Left renal cortex interstitium (tissue), 4 donors: ENCODE measurements around the gene LAMB1. TPM values are rescaled to one million over a fixed set of nuclear protein-coding genes. Genes with fewer than 3 reads are reported as not detected.
"Not testable (repeated sequence)": the region's sequence is repeated elsewhere in the genome, so short reads cannot be mapped to it uniquely, and the experiment has no call there.

ENCODE experiments used
- DNase-seq, 4 donors: peaks; one replicate each; pipeline ENCODE4 v3.0.0-alpha.2; 2013; ENCODE audit warnings: low read depth in 4 of 4, low spot score in 2 of 4, missing footprints in 1 of 4
- polyA plus RNA-seq, 4 donors: library from polyadenylated mRNA; unstranded; fragments of 120-200 nt; gene quantifications; one replicate each; pipeline ENCODE4 v1.2.1, GENCODE V29; 2013; ENCODE audit not compliant: insufficient read length in 4 of 4

The LAMB1 gene
- polyA plus RNA-seq, 4 donors = 522 to 887 (median 667) TPM

GRCh38 chr7:107931740-107932515 is 71.0 kb downstream of the LAMB1 start:
- no peak for DNase-seq

- DNase-seq = no peak
Measured at GRCh38 chr7:107926481-107926880, 76.5 kb downstream of the LAMB1 start.

- no peak for DNase-seq
Measured at GRCh38 chr7:107924841-107925504, 78.0 kb downstream of the LAMB1 start.

DNA sequence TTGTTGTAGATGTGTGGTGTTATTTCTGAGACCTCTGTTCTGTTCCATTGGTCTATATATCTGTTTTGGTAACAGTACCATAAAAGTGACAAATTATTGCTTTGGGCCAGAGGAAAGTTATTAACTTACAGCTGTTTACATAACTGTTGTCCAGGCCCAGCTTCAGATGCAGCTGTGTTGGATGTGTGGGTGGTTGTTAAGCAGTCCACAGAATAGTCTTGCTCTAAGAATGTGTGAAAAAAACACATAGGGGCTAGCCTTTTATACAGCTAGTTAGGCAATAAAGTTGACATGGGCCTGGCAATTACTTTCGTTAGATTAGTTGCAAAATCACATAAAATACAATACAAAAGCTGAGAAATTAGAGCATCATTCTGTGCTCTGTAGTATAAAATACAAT is 80.1 kb downstream of the LAMB1 start:
- no peak for DNase-seq

- not testable (repeated sequence) for DNase-seq
Measured at GRCh38 chr7:107921826-107922225, 81.1 kb downstream of the LAMB1 start.

- DNase-seq = no peak
Measured at GRCh38 chr7:107920048-107920772, 82.8 kb downstream of the LAMB1 start.

DNA sequence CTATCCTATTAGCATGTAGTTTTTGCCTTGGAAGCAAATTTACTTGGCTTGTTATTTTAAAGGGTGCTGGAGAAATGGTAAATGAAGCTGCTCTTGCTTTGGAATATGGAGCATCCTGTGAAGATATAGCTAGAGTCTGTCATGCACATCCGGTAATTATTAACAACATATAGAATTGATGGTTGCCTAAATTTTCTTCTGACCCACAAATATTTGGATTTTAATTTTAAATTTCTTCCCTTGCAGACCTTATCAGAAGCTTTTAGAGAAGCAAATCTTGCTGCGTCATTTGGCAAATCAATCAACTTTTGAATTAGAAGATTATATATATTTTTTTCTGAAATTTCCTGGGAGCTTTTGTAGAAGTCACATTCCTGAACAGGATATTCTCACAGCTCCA is 84.0 kb downstream of the LAMB1 start:
- no peak for DNase-seq

DNA sequence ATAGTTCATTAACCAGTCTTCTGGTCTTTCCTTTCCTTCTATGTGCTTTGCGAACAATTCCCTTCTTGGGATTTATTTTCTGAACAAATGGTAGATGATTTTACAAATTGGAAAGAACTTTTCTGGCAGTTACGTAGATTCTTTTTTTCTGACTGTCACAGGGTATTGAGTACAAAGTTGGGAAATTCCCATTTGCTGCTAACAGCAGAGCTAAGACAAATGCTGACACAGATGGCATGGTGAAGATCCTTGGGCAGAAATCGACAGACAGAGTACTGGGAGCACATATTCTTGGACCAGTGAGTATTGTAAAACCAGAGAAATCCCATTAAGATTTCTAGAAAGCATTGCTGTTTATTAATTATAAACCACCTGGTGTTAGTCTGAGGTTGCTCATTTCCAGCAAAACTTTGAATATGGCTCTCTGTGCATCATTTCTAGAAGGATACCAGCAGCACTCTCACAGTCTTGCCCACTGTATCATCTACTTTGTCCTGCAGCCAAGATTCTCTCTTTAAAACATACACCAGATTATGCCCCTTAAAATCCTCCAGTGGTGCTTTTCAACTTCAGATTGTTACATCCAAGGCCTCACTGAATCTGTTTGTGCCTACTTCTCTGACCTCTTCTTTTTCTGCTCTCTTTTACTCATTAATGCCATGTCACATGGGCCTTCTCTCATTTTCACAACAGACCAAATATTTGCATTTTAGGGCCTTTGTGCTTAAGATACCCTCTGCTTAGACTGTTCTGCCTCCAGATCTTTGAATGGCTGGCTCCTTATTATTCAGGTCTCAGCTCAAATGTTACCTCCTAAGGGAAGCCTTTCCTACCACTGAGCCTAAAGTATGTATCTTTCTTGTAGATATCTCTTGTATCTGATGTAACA is 85.0 kb downstream of the LAMB1 start:
- no peak for DNase-seq

DNA sequence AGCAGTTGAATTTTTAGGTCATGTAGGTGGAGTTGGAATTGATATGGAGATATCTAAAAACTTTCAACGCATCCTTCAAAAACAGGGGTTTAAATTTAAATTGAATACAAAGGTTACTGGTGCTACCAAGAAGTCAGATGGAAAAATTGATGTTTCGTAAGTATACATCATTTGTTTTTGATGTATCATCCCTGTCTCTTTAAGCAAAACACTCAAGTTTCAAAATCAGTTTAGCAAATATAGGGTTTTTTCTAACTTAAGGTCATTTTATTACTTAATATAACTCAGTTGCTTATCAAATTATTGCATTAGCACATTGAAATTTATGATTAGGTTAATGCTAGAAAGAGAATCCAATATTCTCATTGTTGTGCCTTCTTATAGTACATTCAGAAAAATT is 87.4 kb downstream of the LAMB1 start:
- DNase-seq = no peak

- DNase-seq = no peak
Measured at GRCh38 chr7:107914831-107915230, 88.1 kb downstream of the LAMB1 start.

GRCh38 chr7:107913851-107914250 is 89.1 kb downstream of the LAMB1 start:
- DNase-seq = no peak

- no peak for DNase-seq
Measured at GRCh38 chr7:107911981-107912380, 91.0 kb downstream of the LAMB1 start.

DNA sequence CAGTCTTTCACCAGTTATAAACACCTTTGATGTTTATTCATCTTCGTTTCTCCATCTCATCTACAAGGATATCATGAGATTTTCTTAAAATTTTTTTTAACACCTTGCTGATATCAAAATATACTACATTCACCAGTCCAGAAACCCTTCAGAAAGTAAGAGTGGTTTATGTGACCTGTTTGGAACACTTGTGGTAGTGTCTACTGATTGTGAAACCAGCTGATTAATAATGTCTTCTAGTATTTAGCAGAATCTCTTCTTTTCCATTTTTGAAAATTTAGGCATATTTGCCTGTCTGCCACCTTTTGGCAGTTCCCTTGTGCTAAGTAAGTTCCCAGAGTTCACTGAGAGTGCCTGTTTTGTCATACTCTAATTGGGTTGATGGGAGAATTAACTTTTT is 93.5 kb downstream of the LAMB1 start:
- no peak for DNase-seq

DNA sequence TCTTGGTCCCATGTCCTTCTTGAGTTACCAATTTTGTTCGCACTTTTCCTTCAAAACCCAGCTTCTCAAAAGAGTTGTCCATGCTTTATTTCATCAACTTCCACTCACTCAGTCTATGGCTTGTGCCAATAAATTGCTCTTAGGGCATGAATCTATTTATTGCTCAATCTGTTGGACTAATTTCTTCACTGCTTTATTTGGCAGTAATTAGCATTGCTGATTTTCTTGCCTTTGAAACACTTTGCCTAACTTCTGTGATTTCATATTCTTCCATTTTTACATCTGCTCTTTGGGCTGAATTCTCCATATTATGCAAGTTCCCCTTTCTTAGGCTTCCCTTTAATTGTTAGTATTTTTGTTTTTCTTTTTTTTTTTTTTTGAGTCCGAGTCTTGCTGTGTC is 95.2 kb downstream of the LAMB1 start:
- DNase-seq = no peak

DNA sequence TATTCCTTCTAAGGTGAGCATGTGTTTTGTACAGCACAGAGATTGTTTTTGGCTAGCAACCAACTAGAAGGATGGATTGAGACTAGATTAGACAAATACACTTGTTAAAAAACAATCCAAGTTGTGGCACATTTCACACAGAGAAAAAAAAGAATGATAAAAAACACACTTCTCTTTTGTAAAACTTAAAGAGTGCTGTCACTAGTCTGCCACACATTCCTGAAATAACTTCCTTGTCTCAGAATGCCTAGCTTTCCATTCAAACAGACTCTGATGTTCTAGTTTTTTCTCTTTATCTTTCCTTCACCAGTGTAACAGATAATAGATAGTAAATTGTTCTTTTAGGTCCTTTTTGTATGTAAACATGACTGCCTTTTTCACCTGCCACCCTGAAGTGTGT is 100.6 kb downstream of the LAMB1 start:
- DNase-seq = no peak

GRCh38 chr7:107900496-107901015 is 102.4 kb downstream of the LAMB1 start:
- DNase-seq = no peak

GRCh38 chr7:107898997-107899594 is 103.9 kb downstream of the LAMB1 start:
- DNase-seq = no peak

GRCh38 chr7:107892367-107892741 is 110.6 kb downstream of the LAMB1 start:
- DNase-seq = not testable (repeated sequence)

GRCh38 chr7:107891636-107892366 is 111.2 kb downstream of the LAMB1 start:
- no peak for DNase-seq
